ENCODE measurements around the gene PSMD13. TPM values are rescaled to one million over a fixed set of nuclear protein-coding genes. Genes with fewer than 3 reads are reported as not detected.

Gene PSMD13
- total RNA-seq, 1 donor from 2014 or later: 89.9 TPM

GRCh38 chr11:257766-258493 lies 21.2 kb downstream of the PSMD13 start:
- intact Hi-C loops (cut with DNase I): no loop called here
- DNase-seq (no peak), ATAC-seq (no peak)
- H3K36me3 ChIP-seq: peaks cover 7% of the 10 kb centered on the region
- no peak overlapping the region for H3K27ac ChIP-seq
- no peaks in the 10 kb centered on the region for H3K4me1 ChIP-seq
- TF ChIP-seq, protein P1, sequence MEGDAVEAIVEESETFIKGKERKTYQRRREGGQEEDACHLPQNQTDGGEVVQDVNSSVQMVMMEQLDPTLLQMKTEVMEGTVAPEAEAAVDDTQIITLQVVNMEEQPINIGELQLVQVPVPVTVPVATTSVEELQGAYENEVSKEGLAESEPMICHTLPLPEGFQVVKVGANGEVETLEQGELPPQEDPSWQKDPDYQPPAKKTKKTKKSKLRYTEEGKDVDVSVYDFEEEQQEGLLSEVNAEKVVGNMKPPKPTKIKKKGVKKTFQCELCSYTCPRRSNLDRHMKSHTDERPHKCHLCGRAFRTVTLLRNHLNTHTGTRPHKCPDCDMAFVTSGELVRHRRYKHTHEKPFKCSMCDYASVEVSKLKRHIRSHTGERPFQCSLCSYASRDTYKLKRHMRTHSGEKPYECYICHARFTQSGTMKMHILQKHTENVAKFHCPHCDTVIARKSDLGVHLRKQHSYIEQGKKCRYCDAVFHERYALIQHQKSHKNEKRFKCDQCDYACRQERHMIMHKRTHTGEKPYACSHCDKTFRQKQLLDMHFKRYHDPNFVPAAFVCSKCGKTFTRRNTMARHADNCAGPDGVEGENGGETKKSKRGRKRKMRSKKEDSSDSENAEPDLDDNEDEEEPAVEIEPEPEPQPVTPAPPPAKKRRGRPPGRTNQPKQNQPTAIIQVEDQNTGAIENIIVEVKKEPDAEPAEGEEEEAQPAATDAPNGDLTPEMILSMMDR (IDR thresholded peaks at IDR 0.05): peak; percentile 10
- H3K27me3 ChIP-seq: no peaks in the 10 kb centered on the region
- no peaks in the 10 kb centered on the region for H3K9me3 ChIP-seq
- H3K4me3 ChIP-seq: no peak overlapping the region

- TF ChIP-seq, protein P1 (IDR thresholded peaks at IDR 0.05): no peak
- Histone ChIP-seq H3K27me3 (no peaks in the 10 kb centered on the region), H3K36me3 (no peaks in the 10 kb centered on the region), H3K4me1 (no peaks in the 10 kb centered on the region), H3K27ac (no peak overlapping the region), H3K9me3 (no peaks in the 10 kb centered on the region), H3K4me3 (no peak overlapping the region)
- ATAC-seq: no peak
- intact Hi-C loops (cut with DNase I): no loop called here
- DNase-seq: no peak
These were observed 22.6 kb downstream of the PSMD13 start for GRCh38 chr11:259413-259812.

- TF ChIP-seq, protein P1 (IDR thresholded peaks at IDR 0.05): no peak
- Histone ChIP-seq H3K27me3 (no peaks in the 10 kb centered on the region), H3K9me3 (peaks cover 5% of the 10 kb centered on the region), H3K4me1 (no peaks in the 10 kb centered on the region), H3K27ac (no peak overlapping the region), H3K4me3 (no peak overlapping the region), H3K36me3 (no peaks in the 10 kb centered on the region)
- ATAC-seq (no peak), DNase-seq (no peak)
- intact Hi-C loops (cut with DNase I): no loop called here
These were observed 24.8 kb downstream of the PSMD13 start for GRCh38 chr11:261624-262023.

- ATAC-seq (peak; percentile 68), DNase-seq (no peak)
- Histone ChIP-seq H3K4me3 (no peak overlapping the region), H3K27ac (no peak overlapping the region), H3K4me1 (peaks cover 10% of the 10 kb centered on the region), H3K36me3 (no peaks in the 10 kb centered on the region), H3K27me3 (no peaks in the 10 kb centered on the region), H3K9me3 (peaks cover 5% of the 10 kb centered on the region)
- TF ChIP-seq, protein P1 (IDR thresholded peaks at IDR 0.05): no peak
- intact Hi-C loops (cut with DNase I): no loop called here
These were observed 30.1 kb downstream of the PSMD13 start for GRCh38 chr11:266676-267439.

DNA sequence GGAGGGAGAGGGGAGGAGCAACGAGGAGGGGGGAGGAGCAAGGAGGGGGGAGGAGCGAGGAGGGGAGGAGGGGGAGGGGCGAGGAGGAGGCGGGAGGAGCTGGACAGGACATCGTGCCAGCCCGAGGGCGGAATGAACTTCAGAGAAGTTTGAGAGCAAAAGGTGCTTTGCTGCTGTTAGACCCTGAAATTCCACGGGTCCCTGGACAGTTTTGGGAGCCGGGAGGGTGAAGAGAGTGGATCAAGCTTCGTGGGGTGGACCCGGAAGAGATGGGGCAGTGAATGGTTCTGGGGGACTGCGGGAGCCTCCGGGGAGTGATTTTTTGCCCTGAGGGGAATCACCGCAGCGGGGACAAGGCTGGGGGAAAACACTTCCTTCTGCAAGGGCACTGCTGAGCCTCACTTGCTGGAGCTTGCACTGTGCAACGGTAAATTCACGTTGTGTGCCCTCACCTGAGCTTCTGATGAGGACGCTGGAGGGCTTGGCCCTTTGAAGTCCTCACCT lies 30.8 kb downstream of the PSMD13 start:
- Histone ChIP-seq H3K27ac (peak overlapping the region; percentile 85), H3K27me3 (no peaks in the 10 kb centered on the region), H3K4me3 (peak overlapping the region; percentile 37), H3K36me3 (no peaks in the 10 kb centered on the region), H3K4me1 (peaks cover 10% of the 10 kb centered on the region), H3K9me3 (peaks cover 5% of the 10 kb centered on the region)
- intact Hi-C loops (cut with DNase I): no loop called here
- TF ChIP-seq, protein P1 (IDR thresholded peaks at IDR 0.05): no peak
- DNase-seq: peak; percentile 85
- peak; percentile 70 for ATAC-seq
